GM12872 (cell line): ENCODE data around the gene GOLGA2.

ENCODE experiments used
- TF ChIP-seq, protein P1 (sequence below): IDR thresholded peaks from 3 replicates; pipeline ENCODE4 v1.5.1; 2011; ENCODE audit warnings: low read depth, mild to moderate bottlenecking, low read length, moderate library complexity; ENCODE audit not compliant: insufficient read depth

Gene GOLGA2

DNA sequence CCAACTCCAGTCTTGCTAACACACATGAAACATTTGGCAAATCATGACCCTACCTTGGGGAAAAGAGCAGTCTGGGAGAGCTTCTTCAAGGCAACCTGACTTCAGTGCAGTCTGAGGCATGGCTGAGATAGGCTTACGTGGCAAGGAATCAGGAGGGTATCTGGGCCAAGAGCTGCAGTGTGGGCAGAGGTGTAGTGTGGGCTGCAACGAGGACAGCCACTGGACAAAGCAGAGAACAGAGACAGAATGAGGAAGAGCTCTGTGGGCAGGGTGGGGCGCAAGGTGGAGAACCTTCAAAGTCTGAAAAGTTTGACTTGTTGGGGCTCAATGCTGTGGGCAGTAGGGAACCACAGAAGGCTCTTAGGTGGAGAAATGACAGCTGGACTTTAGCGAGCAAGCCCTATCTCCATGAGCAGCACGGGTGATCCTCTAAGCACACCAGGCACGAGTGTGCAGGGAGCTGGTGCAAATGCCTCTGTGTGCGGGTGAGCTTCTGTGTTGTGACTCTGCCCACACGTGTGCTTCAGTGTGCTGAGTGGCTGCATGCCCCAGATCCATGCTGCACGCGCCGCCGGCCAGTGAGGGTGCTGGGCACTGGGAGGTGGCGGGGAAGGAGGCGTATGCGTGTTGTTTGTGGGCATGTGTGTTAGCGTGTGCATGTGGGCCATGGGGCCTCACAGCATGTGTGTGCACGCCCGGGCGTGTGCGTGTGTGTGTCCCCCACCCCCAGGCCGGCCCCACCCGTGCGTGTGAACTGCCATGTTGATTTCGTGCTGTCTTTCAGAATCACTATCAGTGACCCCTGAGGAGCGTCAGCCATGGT, 23.3 kb downstream of the GOLGA2 start:
- TF ChIP-seq, protein P1, sequence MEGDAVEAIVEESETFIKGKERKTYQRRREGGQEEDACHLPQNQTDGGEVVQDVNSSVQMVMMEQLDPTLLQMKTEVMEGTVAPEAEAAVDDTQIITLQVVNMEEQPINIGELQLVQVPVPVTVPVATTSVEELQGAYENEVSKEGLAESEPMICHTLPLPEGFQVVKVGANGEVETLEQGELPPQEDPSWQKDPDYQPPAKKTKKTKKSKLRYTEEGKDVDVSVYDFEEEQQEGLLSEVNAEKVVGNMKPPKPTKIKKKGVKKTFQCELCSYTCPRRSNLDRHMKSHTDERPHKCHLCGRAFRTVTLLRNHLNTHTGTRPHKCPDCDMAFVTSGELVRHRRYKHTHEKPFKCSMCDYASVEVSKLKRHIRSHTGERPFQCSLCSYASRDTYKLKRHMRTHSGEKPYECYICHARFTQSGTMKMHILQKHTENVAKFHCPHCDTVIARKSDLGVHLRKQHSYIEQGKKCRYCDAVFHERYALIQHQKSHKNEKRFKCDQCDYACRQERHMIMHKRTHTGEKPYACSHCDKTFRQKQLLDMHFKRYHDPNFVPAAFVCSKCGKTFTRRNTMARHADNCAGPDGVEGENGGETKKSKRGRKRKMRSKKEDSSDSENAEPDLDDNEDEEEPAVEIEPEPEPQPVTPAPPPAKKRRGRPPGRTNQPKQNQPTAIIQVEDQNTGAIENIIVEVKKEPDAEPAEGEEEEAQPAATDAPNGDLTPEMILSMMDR, result no peak

DNA sequence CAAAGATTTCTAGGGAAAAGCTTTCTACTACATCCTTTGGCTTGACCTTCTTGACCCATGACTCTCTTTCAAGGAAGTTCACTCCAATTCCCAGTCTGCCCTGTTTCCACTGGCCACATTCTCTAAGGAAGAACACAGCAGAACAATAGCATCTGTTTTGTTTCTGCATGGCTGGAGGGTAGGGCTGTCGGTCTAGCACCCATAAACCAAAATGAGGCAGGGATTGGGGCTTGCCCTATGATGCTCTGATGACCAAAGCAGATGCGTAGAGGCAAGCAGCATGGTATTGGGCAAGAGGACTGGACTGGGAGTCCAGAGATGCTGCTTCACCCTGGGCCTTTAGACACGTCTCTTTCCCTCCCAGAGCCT, 24.1 kb downstream of the GOLGA2 start:
- TF ChIP-seq, protein P1, result no peak

DNA sequence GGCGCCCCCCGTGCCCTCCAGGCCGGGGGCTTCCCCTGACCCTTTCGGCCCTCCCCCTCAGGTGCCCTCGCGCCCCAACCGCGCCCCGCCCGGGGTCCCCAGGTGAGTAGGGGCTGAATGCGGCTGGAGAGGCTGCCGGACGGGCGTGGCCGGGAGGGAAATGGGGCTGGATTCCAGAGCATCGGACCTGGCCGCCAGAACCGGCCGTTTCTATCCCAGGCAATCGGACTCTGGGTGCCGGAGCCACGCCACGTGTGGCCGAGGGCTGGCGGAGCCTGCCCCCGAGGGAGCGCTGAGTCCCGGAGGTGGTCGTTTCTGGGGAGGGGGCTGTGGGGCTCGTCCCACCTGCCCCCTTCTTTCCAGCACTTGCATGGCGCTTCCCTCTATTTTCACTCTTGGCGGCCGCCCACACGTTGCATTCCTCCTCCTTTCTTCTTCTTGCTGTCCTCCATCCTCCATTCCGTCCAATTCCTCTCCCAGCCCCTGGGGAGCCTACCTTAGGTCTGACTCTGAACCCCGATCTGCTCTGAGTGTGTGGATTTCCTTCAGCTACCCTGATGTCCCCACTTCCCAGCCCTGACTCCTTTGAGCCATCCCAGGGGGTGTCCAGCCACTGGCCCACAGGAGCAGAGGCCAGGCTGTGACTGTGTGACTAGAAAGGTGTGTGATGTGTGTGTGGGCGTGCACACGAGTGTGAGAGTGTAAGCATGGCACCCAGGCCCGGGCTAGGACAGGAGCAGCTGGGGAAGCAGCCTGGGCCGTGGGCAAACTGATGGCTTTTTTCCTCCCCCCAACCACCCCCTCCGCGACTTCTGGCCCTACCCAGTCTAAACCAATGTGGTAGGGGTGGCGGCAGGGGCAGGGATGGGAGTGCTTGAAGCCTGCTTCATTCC, 24.7 kb downstream of the GOLGA2 start:
- TF ChIP-seq, protein P1, result no peak

DNA sequence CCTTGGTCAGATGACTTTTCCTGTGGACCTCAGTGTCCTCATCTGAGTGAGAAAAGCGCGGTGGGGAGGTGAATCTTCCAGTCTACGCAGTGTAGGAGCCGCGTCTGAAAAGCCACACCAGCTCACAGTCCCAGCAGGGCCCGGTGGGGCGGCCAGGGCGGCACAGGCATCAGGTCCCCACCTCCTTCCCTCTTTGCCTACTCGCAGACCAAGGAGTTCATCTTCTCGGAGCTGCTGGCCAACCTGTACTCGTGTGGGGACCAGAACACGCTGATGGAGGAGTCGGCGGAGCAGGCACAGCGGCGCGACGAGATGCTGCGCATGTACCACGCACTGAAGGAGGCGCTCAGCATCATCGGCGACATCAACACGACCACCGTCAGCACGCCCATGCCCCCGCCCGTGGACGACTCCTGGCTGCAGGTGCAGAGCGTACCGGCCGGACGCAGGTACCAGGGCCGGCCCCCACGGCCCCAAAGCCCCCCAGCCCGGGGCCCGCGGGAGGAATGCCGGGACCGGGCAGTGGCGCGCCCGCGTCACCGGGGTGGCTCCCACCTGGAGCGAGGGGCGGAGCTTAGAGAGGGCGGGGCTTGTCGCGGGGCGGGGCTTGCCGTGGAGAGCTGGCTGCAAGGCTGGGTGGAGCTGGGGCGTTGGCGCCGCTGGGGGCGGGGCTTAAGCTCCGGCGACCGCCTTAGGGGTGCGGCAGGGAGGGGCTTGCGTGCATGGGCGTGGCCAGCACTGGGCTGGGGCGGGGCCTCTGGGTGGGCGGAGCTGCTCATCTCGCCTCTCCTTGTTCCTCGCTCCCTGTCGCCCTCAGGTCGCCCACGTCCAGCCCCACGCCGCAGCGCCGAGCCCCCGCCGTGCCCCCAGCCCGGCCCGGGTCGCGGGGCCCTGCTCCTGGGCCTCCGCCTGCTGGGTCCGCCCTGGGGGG, 25.6 kb downstream of the GOLGA2 start:
- TF ChIP-seq, protein P1, result no peak

DNA sequence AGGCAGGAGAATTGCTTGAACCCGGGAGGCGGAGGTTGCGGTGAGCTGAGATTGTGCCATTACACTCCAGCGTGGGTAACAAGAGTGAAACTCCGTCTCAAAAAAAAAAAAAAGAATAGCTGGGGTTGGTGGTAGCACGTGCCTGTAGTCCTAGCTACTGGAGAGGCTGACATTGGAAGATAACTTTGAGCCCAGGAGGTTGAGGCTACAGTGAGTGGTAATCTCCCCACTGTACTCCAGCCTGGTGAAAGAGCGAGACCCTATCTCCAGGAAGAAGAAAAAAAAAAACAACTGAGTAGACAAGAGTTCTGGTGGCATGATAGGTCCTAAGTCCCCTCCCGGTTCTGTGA, 26.3 kb downstream of the GOLGA2 start:
- TF ChIP-seq, protein P1, result no peak

DNA sequence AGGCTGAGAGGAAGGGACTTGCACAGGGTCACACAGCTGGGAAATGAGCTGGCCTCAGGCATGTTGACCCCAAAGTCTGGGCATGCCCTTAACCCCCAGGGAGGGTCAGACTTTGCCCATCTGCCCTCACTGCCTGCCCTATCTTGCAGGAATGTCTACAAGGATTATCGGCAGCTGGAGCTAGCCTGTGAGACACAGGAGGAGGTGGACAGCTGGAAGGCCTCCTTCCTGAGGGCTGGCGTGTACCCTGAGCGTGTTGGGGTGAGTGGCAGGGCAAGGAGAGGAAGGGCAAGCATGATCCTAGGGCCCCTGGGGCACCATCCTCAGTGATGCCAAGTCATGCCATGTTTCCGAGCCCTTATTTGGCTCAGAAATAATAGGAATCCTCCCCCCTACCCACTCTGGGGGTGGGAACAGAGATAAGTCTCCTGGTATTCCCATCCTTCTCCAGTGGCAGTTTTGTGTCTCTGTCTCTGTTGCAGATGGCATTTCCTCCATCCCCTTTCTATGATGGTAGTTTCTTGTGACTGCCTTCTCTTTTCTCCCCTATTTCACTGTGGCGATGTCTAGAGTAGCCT, 28.5 kb downstream of the GOLGA2 start:
- TF ChIP-seq, protein P1, result no peak
